Panc1 (cell line): ENCODE measurements around the gene TRIB2. TPM values are rescaled to one million over a fixed set of nuclear protein-coding genes. Genes with fewer than 3 reads are reported as not detected.

Experiments
- ATAC-seq: fragments of 200-7000 bp; cut with Tn5 transposase; 2 replicates; pipeline ENCODE4 v1.9.1; 2020; ENCODE audit warnings: mild to moderate bottlenecking, moderate library complexity
- BruUV-seq: library from RNA; stranded (reverse); fragments of 400-500 nt; replicated peaks from 2 replicates; lab custom pipeline; 2021; lab: Mats Ljungman, UMichigan
- CTCF ChIA-PET: fragments of 300-600 bp; sonication (Branson Sonifier 250); formaldehyde crosslinking; loops from one replicate; lab custom pipeline; 2022; ENCODE audit warnings: antibody characterized with exemption; lab: Charles Lee
- POLR2A ChIA-PET: fragments of 300-600 bp; sonication (Branson Sonifier 250); formaldehyde crosslinking; loops from one replicate; lab custom pipeline; 2022; ENCODE audit warnings: antibody characterized with exemption; lab: Charles Lee
- DNase-seq: peaks from one replicate; pipeline ENCODE4 v3.0.0-alpha.2; 2010; ENCODE audit warnings: low read depth, low spot score
- H3K27ac ChIP-seq: 2 replicates; pipeline ENCODE4 v1.5.1; 2011; ENCODE audit warnings: mild to moderate bottlenecking, low read length, inconsistent platforms
- H3K27me3 ChIP-seq: fragments of 200-500 bp; sonication (Bioruptor generic); 2 replicates; pipeline ENCODE4 v1.6.0; 2014; ENCODE audit warnings: low read length, inconsistent platforms; ENCODE audit not compliant: control insufficient read depth, insufficient read depth
- H3K36me3 ChIP-seq: fragments of 200-500 bp; sonication (Bioruptor generic); 2 replicates; pipeline ENCODE4 v1.5.1; 2014; ENCODE audit warnings: inconsistent platforms, mild to moderate bottlenecking, low read length, moderate library complexity; ENCODE audit not compliant: control insufficient read depth, insufficient read depth
- H3K4me1 ChIP-seq: 2 replicates; pipeline ENCODE4 v1.5.1; 2011; ENCODE audit warnings: inconsistent platforms, mild to moderate bottlenecking, low read length, moderate library complexity; ENCODE audit not compliant: control insufficient read depth, insufficient read depth
- H3K4me3 ChIP-seq, 2 experiments: 2 replicates each; pipeline ENCODE4 v1.5.1; 2011 to 2012; ENCODE audit warnings: low read depth in 2 of 2, low read length in 2 of 2, mild to moderate bottlenecking in 2 of 2, inconsistent platforms in 1 of 2, moderate library complexity in 1 of 2
- H3K9me3 ChIP-seq: fragments of 200-500 bp; sonication (Bioruptor generic); 2 replicates; pipeline ENCODE4 v1.5.1; 2014; ENCODE audit warnings: low read depth, mild to moderate bottlenecking, inconsistent platforms, low read length, moderate library complexity; ENCODE audit not compliant: control insufficient read depth, insufficient read depth
- POLR2AphosphoS5 ChIP-seq: IDR thresholded peaks from 2 replicates; pipeline ENCODE4 v1.6.1; 2012; ENCODE audit warnings: mild to moderate bottlenecking, low read depth, low read length, moderate library complexity
- SIN3A ChIP-seq: IDR thresholded peaks from 2 replicates; pipeline ENCODE4 v1.6.1; 2012; ENCODE audit warnings: low read depth, mild to moderate bottlenecking, low read length, moderate library complexity, borderline replicate concordance; ENCODE audit not compliant: insufficient read depth
- TCF7L2 ChIP-seq: IDR thresholded peaks from 2 replicates; pipeline ENCODE4 v1.6.1; 2011; ENCODE audit warnings: mild to moderate bottlenecking, low read depth, low read length, inconsistent platforms
- in situ Hi-C: cut with HindIII; loops from 2 replicates; pipeline ENCODE4 v1.10.0; 2016; ENCODE audit warnings: low sequenced_read_pairs, low pct_unique_long_range_greater_than_20kb
- intact Hi-C: fragments of 100-400 bp; cut with micrococcal nuclease; formaldehyde crosslinking; loops from one replicate; pipeline ENCODE4 v1.10.0; 2022; ENCODE audit not compliant: unreplicated experiment
- total RNA-seq: library from RNA; stranded (reverse); gene quantifications from one replicate; pipeline ENCODE4 v1.2.1, GENCODE V29; 2021; ENCODE audit not compliant: unreplicated experiment
- TF ChIP-seq, protein P1 (sequence below): fragments of 450-650 bp; IDR thresholded peaks from 2 replicates; pipeline ENCODE4 v1.5.1; 2017; ENCODE audit warnings: mild to moderate bottlenecking
- TF ChIP-seq, protein P2 (sequence below), 2 experiments: IDR thresholded peaks; 2 replicates each; pipeline ENCODE4 v1.6.1; 2011 to 2012; ENCODE audit warnings: low read depth in 2 of 2, control low read depth in 1 of 2, low read length in 1 of 2, mild to moderate bottlenecking in 1 of 2, moderate library complexity in 1 of 2; ENCODE audit not compliant: insufficient read depth in 1 of 2

Gene TRIB2
- total RNA-seq, 1 experiment from 2014 or later: 43.2 TPM

DNA sequence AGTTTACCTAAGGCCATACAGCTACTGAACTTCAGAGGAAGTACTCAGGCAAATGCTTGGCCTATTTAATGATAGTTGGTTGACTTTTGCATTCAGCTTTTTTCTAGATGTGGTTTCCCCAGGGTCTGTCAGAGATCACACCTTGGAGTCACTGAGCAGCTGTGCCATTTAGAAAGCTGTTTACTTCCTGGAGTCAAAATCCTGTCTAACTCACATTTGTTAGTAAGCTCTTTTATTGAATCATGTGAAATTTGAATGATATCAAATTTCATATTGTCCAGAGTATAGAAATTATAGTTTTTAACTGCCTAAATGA is 7.6 kb upstream of the TRIB2 start:
- H3K4me1 ChIP-seq: peaks cover 4% of the 10 kb centered on the region
- no peaks in the 10 kb centered on the region for H3K36me3 ChIP-seq
- TF ChIP-seq POLR2AphosphoS5: no peak
- TF ChIP-seq, protein P1, sequence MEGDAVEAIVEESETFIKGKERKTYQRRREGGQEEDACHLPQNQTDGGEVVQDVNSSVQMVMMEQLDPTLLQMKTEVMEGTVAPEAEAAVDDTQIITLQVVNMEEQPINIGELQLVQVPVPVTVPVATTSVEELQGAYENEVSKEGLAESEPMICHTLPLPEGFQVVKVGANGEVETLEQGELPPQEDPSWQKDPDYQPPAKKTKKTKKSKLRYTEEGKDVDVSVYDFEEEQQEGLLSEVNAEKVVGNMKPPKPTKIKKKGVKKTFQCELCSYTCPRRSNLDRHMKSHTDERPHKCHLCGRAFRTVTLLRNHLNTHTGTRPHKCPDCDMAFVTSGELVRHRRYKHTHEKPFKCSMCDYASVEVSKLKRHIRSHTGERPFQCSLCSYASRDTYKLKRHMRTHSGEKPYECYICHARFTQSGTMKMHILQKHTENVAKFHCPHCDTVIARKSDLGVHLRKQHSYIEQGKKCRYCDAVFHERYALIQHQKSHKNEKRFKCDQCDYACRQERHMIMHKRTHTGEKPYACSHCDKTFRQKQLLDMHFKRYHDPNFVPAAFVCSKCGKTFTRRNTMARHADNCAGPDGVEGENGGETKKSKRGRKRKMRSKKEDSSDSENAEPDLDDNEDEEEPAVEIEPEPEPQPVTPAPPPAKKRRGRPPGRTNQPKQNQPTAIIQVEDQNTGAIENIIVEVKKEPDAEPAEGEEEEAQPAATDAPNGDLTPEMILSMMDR: no peak
- in situ Hi-C loops (no loop called here), intact Hi-C loops (no loop called here)
- POLR2A ChIA-PET: no interaction called here
- no peak overlapping the region for H3K4me3 ChIP-seq
- CTCF ChIA-PET: no interaction called here
- no peaks in the 10 kb centered on the region for H3K27me3 ChIP-seq
- no peak for DNase-seq
- no peak for ATAC-seq
- H3K9me3 ChIP-seq: no peaks in the 10 kb centered on the region; the same call in 1 of the 2 replicates
- no TSS peak for BruUV-seq
- H3K27ac ChIP-seq: no peak overlapping the region

DNA sequence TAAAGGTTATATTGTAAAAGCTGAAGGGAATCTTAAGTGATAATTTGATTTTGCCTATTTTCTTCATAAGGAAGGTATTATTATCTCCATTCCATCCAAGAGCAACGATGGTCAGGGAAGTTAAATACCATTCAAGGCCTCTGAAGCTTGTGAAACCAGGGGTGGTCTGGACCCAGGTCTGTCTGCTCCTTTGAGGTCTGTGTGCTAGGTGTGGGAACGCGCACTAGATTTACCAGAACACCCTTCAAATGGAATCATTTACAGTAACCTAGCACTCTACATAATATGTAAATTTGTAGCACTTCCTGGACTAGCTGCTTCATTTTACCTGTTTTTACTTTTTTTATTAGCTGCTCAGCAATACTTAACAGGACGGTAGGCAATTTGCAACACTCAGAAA is 6.4 kb upstream of the TRIB2 start:
- in situ Hi-C loops: no loop called here
- TF ChIP-seq SIN3A (no peak), TCF7L2 (no peak), POLR2AphosphoS5 (no peak)
- TF ChIP-seq, protein P2, sequence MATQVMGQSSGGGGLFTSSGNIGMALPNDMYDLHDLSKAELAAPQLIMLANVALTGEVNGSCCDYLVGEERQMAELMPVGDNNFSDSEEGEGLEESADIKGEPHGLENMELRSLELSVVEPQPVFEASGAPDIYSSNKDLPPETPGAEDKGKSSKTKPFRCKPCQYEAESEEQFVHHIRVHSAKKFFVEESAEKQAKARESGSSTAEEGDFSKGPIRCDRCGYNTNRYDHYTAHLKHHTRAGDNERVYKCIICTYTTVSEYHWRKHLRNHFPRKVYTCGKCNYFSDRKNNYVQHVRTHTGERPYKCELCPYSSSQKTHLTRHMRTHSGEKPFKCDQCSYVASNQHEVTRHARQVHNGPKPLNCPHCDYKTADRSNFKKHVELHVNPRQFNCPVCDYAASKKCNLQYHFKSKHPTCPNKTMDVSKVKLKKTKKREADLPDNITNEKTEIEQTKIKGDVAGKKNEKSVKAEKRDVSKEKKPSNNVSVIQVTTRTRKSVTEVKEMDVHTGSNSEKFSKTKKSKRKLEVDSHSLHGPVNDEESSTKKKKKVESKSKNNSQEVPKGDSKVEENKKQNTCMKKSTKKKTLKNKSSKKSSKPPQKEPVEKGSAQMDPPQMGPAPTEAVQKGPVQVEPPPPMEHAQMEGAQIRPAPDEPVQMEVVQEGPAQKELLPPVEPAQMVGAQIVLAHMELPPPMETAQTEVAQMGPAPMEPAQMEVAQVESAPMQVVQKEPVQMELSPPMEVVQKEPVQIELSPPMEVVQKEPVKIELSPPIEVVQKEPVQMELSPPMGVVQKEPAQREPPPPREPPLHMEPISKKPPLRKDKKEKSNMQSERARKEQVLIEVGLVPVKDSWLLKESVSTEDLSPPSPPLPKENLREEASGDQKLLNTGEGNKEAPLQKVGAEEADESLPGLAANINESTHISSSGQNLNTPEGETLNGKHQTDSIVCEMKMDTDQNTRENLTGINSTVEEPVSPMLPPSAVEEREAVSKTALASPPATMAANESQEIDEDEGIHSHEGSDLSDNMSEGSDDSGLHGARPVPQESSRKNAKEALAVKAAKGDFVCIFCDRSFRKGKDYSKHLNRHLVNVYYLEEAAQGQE (IDR thresholded peaks at IDR 0.05; ENCODE audit: insufficient read depth in 1 of 2, low read depth in 2 of 2, low read length in 1 of 2): no peak
- TF ChIP-seq, protein P1: no peak
- H3K27me3 ChIP-seq: no peaks in the 10 kb centered on the region
- H3K27ac ChIP-seq: peak overlapping the region; percentile 36; the same call in 1 of the 2 replicates
- H3K9me3 ChIP-seq: no peaks in the 10 kb centered on the region; the same call in 1 of the 2 replicates
- BruUV-seq: no TSS peak
- H3K4me3 ChIP-seq: no peak overlapping the region
- POLR2A ChIA-PET: no interaction called here
- no peaks in the 10 kb centered on the region for H3K36me3 ChIP-seq
- ATAC-seq (no peak), DNase-seq (no peak)
- CTCF ChIA-PET: no interaction called here
- intact Hi-C loops: loop anchor here (10.0 kb wide), 2 partner anchors 176 to 536 kb away; no protein-coding TSS in a partner anchor
- H3K4me1 ChIP-seq: peaks cover 15% of the 10 kb centered on the region
